HepG2 (cell line): ENCODE measurements around the gene OR10G2. TPM values are rescaled to one million over a fixed set of nuclear protein-coding genes. Genes with fewer than 3 reads are reported as not detected.

Source experiments
- ATAC-seq: fragments of 200-7000 bp; cut with Tn5 transposase; 3 replicates; pipeline ENCODE4 v1.9.1; 2020; ENCODE audit warnings: mild to moderate bottlenecking, moderate library complexity
- BruUV-seq: library from RNA; stranded (reverse); fragments of 400-500 nt; replicated peaks from 2 replicates; lab custom pipeline; 2021; lab: Mats Ljungman, UMichigan
- CTCF ChIA-PET: fragments of 300-600 bp; formaldehyde crosslinking; extraction: SDS; loops from one replicate; lab custom pipeline; 2021; ENCODE audit warnings: low total read pairs, inconsistent platforms, low intra/inter-chr PET ratio; lab: Yijun Ruan, JAX
- POLR2A ChIA-PET: fragments of 350-600 bp; sonication (Branson Sonifier 250); formaldehyde crosslinking; loops from one replicate; lab custom pipeline; 2020; ENCODE audit warnings: antibody characterized with exemption, inconsistent platforms; lab: Yijun Ruan, JAX
- DNase-seq: peaks from one replicate; pipeline ENCODE4 v3.0.0-alpha.2; 2015; ENCODE audit warnings: low spot score
- FAIRE-seq: peaks from 3 replicates; lab custom pipeline; 2011; peaks lifted over from hg19 to GRCh38; lab: Jason Lieb, UNC
- H2AFZ ChIP-seq: one replicate; pipeline ENCODE4 v1.6.1; 2011; ENCODE audit warnings: low read length, inconsistent platforms
- H3K27ac ChIP-seq: fragments of 300-600 bp; 3 replicates; pipeline ENCODE4 v1.8.0; 2011; ENCODE audit warnings: mixed run types, mild to moderate bottlenecking, mixed read lengths, low read length, inconsistent platforms; ENCODE audit not compliant: insufficient read depth; ENCODE audit errors: extremely low read length
- H3K27me3 ChIP-seq, 2 experiments: fragments of 200-600 bp in 1 of 2; 2 replicates in 1 of 2; 3 replicates in 1 of 2; pipeline versions ENCODE4 v1.6.0 to v1.8.0; 2011; ENCODE audit warnings: low read length in 2 of 2, mild to moderate bottlenecking in 2 of 2, moderate library complexity in 2 of 2, inconsistent platforms in 1 of 2; ENCODE audit not compliant: insufficient read depth in 2 of 2, control insufficient read depth in 1 of 2
- H3K36me3 ChIP-seq, 2 experiments: fragments of 200-600 bp in 1 of 2; replicated peaks in 1 of 2; 2 replicates in 1 of 2; 3 replicates in 1 of 2; pipeline versions ENCODE4 v1.5.1 to v1.8.0; 2011; ENCODE audit warnings: low read length in 2 of 2, inconsistent platforms in 1 of 2; ENCODE audit not compliant: insufficient read depth in 2 of 2, control insufficient read depth in 1 of 2
- H3K4me1 ChIP-seq: 2 replicates; pipeline ENCODE4 v1.5.1; 2012; ENCODE audit warnings: low read length, inconsistent platforms; ENCODE audit not compliant: insufficient read depth
- H3K4me2 ChIP-seq: 2 replicates; pipeline ENCODE4 v1.6.0; 2011; ENCODE audit warnings: low read depth, low read length, inconsistent platforms
- H3K4me3 ChIP-seq, 3 experiments: fragments of 200-600 bp in 1 of 3; sonication (generic), shearing (Covaris generic) in 1 of 3; replicated peaks in 1 of 3; 2 replicates each; pipeline ENCODE4 v1.5.1; 2011 to 2016; ENCODE audit warnings: low read length in 3 of 3, inconsistent platforms in 2 of 3, low read depth in 2 of 3, mild to moderate bottlenecking in 2 of 3, control low read depth in 1 of 3, mixed read lengths in 1 of 3; ENCODE audit not compliant: insufficient read depth in 1 of 3
- H3K79me2 ChIP-seq: one replicate; pipeline ENCODE4 v1.6.1; 2011; ENCODE audit warnings: low read length, inconsistent platforms; ENCODE audit not compliant: insufficient read depth
- H3K9ac ChIP-seq: 2 replicates; pipeline ENCODE4 v1.6.0; 2011; ENCODE audit warnings: mild to moderate bottlenecking, low read depth, low read length, inconsistent platforms; ENCODE audit not compliant: insufficient read depth
- H3K9me3 ChIP-seq: 2 replicates; pipeline ENCODE4 v1.5.1; 2012; ENCODE audit warnings: mild to moderate bottlenecking, low read length
- H4K20me1 ChIP-seq: 2 replicates; pipeline ENCODE4 v1.6.0; 2011; ENCODE audit warnings: inconsistent platforms, mild to moderate bottlenecking, low read length, moderate library complexity; ENCODE audit not compliant: insufficient read depth
- CENPT ChIP-seq: sonication (generic); formaldehyde crosslinking; IDR thresholded peaks from 2 replicates; pipeline ENCODE4 v1.8.0; 2022; ENCODE audit warnings: low read depth, mild to moderate bottlenecking, moderate library complexity, missing genetic modification reagents
- GPN1 ChIP-seq: sonication (generic); formaldehyde crosslinking; IDR thresholded peaks from 2 replicates; pipeline ENCODE4 v1.5.1; 2020; ENCODE audit warnings: missing genetic modification reagents, borderline replicate concordance
- JUND ChIP-seq: sonication (generic); formaldehyde crosslinking; IDR thresholded peaks from 2 replicates; pipeline ENCODE4 v1.8.0; 2022; ENCODE audit warnings: mild to moderate bottlenecking, missing genetic modification reagents
- MAZ ChIP-seq, 2 experiments: sonication (generic) in 1 of 2; formaldehyde crosslinking in 1 of 2; IDR thresholded peaks; 2 replicates each; pipeline versions ENCODE4 v1.5.0 to v1.6.1; 2012 to 2020; ENCODE audit warnings: low read depth in 2 of 2, mild to moderate bottlenecking in 2 of 2, borderline replicate concordance in 1 of 2, improper control_type of control experiment in 1 of 2, low read length in 1 of 2, missing genetic modification reagents in 1 of 2, moderate library complexity in 1 of 2
- PRPF4 ChIP-seq: fragments of 200-400 bp; formaldehyde crosslinking; IDR thresholded peaks from 2 replicates; pipeline ENCODE4 v1.6.1; 2016; ENCODE audit warnings: low read length, low read depth; ENCODE audit not compliant: poor library complexity, severe bottlenecking
- RORA ChIP-seq: sonication (generic); formaldehyde crosslinking; IDR thresholded peaks from 2 replicates; pipeline ENCODE4 v1.5.0; 2020; ENCODE audit warnings: mild to moderate bottlenecking, missing genetic modification reagents, moderate library complexity
- TP53 ChIP-seq: sonication (generic); formaldehyde crosslinking; conservative IDR thresholded peaks from 2 replicates; pipeline ENCODE4 v1.4.0; 2020; ENCODE audit warnings: missing genetic modification reagents
- ZNF282 ChIP-seq: fragments of 450-650 bp; IDR thresholded peaks from 2 replicates; pipeline ENCODE4 v1.6.1; 2018; ENCODE audit not compliant: partially characterized antibody
- ZNF577 ChIP-seq: sonication (generic); formaldehyde crosslinking; IDR thresholded peaks from 2 replicates; pipeline ENCODE4 v1.4.0; 2020; ENCODE audit warnings: mild to moderate bottlenecking, low read depth, missing genetic modification reagents, borderline replicate concordance
- ZNF703 ChIP-seq: sonication (generic); formaldehyde crosslinking; IDR thresholded peaks from 2 replicates; pipeline ENCODE4 v1.5.1; 2020; ENCODE audit warnings: missing genetic modification reagents, mild to moderate bottlenecking, moderate library complexity, borderline replicate concordance
- WGBS: methylation state at CpG from one replicate; pipeline ENCODE4 v1.1.6; 2017; ENCODE audit warnings: low lambda C conversion rate; 5-methylcytosine and 5-hydroxymethylcytosine counted together
- in situ Hi-C: cut with HindIII; loops from 2 replicates; pipeline ENCODE4 v1.10.0; 2017; ENCODE audit warnings: low pct_unique_long_range_greater_than_20kb; ENCODE audit not compliant: extremely low pct_ligation_motif_present
- intact Hi-C: fragments of 100-400 bp; cut with micrococcal nuclease; formaldehyde crosslinking; loops from one replicate; pipeline ENCODE4 v1.10.0; 2022; ENCODE audit not compliant: unreplicated experiment
- polyA plus RNA-seq, 8 experiments: library from polyadenylated mRNA; depleted of rRNA in 3 of 8; stranded (reverse) in 7 of 8; unstranded in 1 of 8; fragments of >200 nt; fragmentation: Illumina TruSeq in 4 of 8; extraction: Trizol in 4 of 8; gene quantifications; 2 replicates each; pipeline versions ENCODE4 v1.2.1 to v1.2.3, GENCODE V29; 2011 to 2016; ENCODE audit warnings: low read depth in 4 of 8, missing spikeins in 1 of 8, mixed read lengths in 1 of 8; ENCODE audit not compliant: insufficient read depth in 1 of 8
- total RNA-seq, 5 experiments: library from RNA; depleted of rRNA; stranded (reverse); fragments of >200 nt; fragmentation: Illumina TruSeq; extraction: Trizol; gene quantifications; 2 replicates each; pipeline ENCODE4 v1.2.3, GENCODE V29; 2016; ENCODE audit warnings: low read depth in 1 of 5
- TF ChIP-seq, protein P1 (sequence below): IDR thresholded peaks from 2 replicates; pipeline ENCODE4 v1.6.1; 2016; ENCODE audit warnings: control low read depth
- TF ChIP-seq, protein P2 (sequence below): sonication (generic); formaldehyde crosslinking; IDR thresholded peaks from 2 replicates; pipeline ENCODE4 v1.8.0; 2022; ENCODE audit warnings: mild to moderate bottlenecking, missing genetic modification reagents, moderate library complexity
- TF ChIP-seq, protein P3 (sequence below): sonication (generic); formaldehyde crosslinking; conservative IDR thresholded peaks from 2 replicates; pipeline ENCODE4 v1.4.0; 2020; ENCODE audit warnings: missing genetic modification reagents
- TF ChIP-seq, protein P4 (sequence below): sonication (generic); formaldehyde crosslinking; IDR thresholded peaks from 2 replicates; pipeline ENCODE4 v1.8.1; 2023; ENCODE audit warnings: mild to moderate bottlenecking, missing genetic modification reagents
- TF ChIP-seq, protein P5 (sequence below): sonication (generic); formaldehyde crosslinking; IDR thresholded peaks from 2 replicates; pipeline ENCODE4 v1.4.0; 2020; ENCODE audit warnings: missing genetic modification reagents
- TF ChIP-seq, protein P6 (sequence below): sonication (generic); formaldehyde crosslinking; IDR thresholded peaks from 2 replicates; pipeline ENCODE4 v1.4.0; 2020; ENCODE audit warnings: missing genetic modification reagents

The OR10G2 gene
- total and polyA plus RNA-seq, 2 of the 13 experiments (the other 11 are each of a cell fraction or from before 2014, with no cell fraction given), result not detected

DNA sequence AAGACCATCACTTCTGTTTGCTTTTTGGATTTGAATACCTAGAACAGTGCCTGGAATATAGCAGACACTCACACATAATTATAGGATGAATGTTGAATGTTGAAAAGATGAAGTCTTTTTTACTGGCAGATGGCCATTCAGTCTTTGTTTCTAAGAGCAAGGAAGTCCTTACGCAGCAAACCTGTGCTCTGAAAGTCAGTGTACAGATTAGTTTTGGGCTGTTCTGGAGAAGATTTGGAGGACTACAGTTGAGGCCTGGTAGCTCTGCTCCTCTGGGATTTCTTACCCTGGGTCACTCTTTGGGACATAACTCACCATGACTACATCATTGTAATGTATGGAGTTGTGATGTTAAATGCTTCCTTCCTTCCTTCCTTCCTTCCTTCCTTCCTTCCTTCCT lies 22.2 kb upstream of the OR10G2 start:
- CTCF ChIA-PET, result no interaction called here
- H3K4me1 ChIP-seq, result no peaks in the 10 kb centered on the region
- TF ChIP-seq PRPF4, result no peak
- TF ChIP-seq ZNF577 (CRISPR knock-in tag), result no peak
- no peak for TF ChIP-seq MAZ (IDR thresholded peaks at IDR 0.05; ENCODE audit: borderline replicate concordance, low read depth, low read length)
- TF ChIP-seq MAZ (CRISPR knock-in tag; IDR thresholded peaks at IDR 0.05; ENCODE audit: low read depth), result no peak
- TF ChIP-seq, protein P1, sequence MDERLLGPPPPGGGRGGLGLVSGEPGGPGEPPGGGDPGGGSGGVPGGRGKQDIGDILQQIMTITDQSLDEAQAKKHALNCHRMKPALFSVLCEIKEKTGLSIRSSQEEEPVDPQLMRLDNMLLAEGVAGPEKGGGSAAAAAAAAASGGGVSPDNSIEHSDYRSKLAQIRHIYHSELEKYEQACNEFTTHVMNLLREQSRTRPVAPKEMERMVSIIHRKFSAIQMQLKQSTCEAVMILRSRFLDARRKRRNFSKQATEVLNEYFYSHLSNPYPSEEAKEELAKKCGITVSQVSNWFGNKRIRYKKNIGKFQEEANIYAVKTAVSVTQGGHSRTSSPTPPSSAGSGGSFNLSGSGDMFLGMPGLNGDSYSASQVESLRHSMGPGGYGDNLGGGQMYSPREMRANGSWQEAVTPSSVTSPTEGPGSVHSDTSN, result no peak
- TF ChIP-seq, protein P2, sequence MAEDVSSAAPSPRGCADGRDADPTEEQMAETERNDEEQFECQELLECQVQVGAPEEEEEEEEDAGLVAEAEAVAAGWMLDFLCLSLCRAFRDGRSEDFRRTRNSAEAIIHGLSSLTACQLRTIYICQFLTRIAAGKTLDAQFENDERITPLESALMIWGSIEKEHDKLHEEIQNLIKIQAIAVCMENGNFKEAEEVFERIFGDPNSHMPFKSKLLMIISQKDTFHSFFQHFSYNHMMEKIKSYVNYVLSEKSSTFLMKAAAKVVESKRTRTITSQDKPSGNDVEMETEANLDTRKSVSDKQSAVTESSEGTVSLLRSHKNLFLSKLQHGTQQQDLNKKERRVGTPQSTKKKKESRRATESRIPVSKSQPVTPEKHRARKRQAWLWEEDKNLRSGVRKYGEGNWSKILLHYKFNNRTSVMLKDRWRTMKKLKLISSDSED (CRISPR knock-in tag), result no peak
- TF ChIP-seq, protein P3, sequence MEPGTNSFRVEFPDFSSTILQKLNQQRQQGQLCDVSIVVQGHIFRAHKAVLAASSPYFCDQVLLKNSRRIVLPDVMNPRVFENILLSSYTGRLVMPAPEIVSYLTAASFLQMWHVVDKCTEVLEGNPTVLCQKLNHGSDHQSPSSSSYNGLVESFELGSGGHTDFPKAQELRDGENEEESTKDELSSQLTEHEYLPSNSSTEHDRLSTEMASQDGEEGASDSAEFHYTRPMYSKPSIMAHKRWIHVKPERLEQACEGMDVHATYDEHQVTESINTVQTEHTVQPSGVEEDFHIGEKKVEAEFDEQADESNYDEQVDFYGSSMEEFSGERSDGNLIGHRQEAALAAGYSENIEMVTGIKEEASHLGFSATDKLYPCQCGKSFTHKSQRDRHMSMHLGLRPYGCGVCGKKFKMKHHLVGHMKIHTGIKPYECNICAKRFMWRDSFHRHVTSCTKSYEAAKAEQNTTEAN (CRISPR knock-in tag), result no peak
- TF ChIP-seq, protein P4, sequence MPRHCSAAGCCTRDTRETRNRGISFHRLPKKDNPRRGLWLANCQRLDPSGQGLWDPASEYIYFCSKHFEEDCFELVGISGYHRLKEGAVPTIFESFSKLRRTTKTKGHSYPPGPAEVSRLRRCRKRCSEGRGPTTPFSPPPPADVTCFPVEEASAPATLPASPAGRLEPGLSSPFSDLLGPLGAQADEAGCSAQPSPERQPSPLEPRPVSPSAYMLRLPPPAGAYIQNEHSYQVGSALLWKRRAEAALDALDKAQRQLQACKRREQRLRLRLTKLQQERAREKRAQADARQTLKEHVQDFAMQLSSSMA, result no peak
- no peak for TF ChIP-seq ZNF282
- TF ChIP-seq RORA, result no peak
- TF ChIP-seq GPN1, result no peak
- TF ChIP-seq CENPT (CRISPR knock-in tag), result no peak
- no peak for TF ChIP-seq ZNF703 (CRISPR knock-in tag)
- TF ChIP-seq, protein P5, sequence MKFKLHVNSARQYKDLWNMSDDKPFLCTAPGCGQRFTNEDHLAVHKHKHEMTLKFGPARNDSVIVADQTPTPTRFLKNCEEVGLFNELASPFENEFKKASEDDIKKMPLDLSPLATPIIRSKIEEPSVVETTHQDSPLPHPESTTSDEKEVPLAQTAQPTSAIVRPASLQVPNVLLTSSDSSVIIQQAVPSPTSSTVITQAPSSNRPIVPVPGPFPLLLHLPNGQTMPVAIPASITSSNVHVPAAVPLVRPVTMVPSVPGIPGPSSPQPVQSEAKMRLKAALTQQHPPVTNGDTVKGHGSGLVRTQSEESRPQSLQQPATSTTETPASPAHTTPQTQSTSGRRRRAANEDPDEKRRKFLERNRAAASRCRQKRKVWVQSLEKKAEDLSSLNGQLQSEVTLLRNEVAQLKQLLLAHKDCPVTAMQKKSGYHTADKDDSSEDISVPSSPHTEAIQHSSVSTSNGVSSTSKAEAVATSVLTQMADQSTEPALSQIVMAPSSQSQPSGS, result no peak
- no peak for TF ChIP-seq JUND
- TF ChIP-seq, protein P6, sequence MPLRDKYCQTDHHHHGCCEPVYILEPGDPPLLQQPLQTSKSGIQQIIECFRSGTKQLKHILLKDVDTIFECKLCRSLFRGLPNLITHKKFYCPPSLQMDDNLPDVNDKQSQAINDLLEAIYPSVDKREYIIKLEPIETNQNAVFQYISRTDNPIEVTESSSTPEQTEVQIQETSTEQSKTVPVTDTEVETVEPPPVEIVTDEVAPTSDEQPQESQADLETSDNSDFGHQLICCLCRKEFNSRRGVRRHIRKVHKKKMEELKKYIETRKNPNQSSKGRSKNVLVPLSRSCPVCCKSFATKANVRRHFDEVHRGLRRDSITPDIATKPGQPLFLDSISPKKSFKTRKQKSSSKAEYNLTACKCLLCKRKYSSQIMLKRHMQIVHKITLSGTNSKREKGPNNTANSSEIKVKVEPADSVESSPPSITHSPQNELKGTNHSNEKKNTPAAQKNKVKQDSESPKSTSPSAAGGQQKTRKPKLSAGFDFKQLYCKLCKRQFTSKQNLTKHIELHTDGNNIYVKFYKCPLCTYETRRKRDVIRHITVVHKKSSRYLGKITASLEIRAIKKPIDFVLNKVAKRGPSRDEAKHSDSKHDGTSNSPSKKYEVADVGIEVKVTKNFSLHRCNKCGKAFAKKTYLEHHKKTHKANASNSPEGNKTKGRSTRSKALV (CRISPR knock-in tag), result no peak
- TF ChIP-seq TP53 (CRISPR knock-in tag), result no peak

More for the DNA sequence above, 22.2 kb upstream of the OR10G2 start:
- BruUV-seq, result no TSS peak
- intact Hi-C loops (no loop called here), in situ Hi-C loops (no loop called here)
- Histone ChIP-seq H3K27ac (no peak overlapping the region), H3K79me2 (no peaks in the 10 kb centered on the region), H3K9me3 (no peaks in the 10 kb centered on the region), H4K20me1 (no peaks in the 10 kb centered on the region), H3K9ac (no peak overlapping the region), H3K4me2 (no peak overlapping the region), H3K36me3 (no peaks in the 10 kb centered on the region), H2AFZ (no peak overlapping the region), H3K4me3 (no peak overlapping the region), H3K27me3 (no peaks in the 10 kb centered on the region; a peak in 1 of 5 replicates)
- ATAC-seq, result no peak
- WGBS, result 48% methylated on average over 1 of the region's 1 CpG
- DNase-seq, result no peak
- no peak for FAIRE-seq
- POLR2A ChIA-PET, result no interaction called here
